ENCODE data around the gene LAPTM4A. TPM values are rescaled to one million over a fixed set of nuclear protein-coding genes. Genes with fewer than 3 reads are reported as not detected.

Gene LAPTM4A
- polyA plus RNA-seq, 2 of the 4 experiments (the other 2 are of a cell fraction): 275 to 509 TPM

DNA sequence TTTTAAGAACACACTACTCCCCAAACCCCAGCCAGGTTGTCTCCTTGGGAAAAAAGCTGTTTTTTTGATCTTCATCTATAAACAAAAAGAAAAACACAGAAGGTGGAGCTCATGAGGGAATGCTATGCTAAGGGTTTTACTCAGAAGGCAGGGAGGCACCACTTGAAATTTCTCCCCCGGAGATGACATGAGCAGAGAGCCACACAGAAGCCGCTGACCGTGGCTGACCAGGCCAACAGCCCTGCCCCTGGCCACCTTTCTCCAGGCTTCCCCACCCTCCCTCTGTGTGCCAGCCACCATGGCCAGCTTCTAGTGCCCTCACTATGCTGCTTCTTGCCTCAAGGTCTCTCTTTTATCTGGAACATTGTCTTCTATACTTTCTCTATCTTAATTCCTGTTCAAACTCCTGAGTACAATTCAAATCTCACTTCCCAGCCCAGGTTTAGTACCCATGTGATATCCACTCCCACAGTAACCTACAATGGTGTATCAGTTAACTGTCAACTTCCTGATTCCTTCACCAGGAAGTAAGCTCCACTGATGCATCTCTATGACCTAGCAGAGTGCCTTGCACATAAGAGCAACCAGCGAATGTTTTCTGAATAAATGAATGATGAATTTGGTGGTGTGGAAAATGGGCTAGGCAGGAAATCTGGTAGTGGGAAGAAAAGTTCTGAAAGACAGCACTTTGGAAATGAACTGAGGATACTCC, 15.3 kb downstream of the LAPTM4A start:
- 98% methylated on average over 4 of the region's 4 CpGs for WGBS (ENCODE audit: missing lambda C conversion rate)
- POLR2A ChIA-PET: no interaction called here
- no peak overlapping the region for H3K4me2 ChIP-seq
- H3K4me3 ChIP-seq: no peak overlapping the region
- peaks cover 7% of the 10 kb centered on the region; the same call in 2 of the 3 replicates for H3K4me1 ChIP-seq
- ATAC-seq: peak in 1 of 2 experiments; percentile 53; a peak in 1 of 6 replicates
- FAIRE-seq: no peak
- no peak for DNase-seq (ENCODE audit: low read depth in 1 of 2, low spot score in 1 of 2)
- H3K9me3 ChIP-seq: no peaks in the 10 kb centered on the region
- no peak for TF ChIP-seq JUN (IDR thresholded peaks at IDR 0.05)
- no peak for TF ChIP-seq KDM5A (IDR thresholded peaks at IDR 0.05)
- TF ChIP-seq, protein P1, sequence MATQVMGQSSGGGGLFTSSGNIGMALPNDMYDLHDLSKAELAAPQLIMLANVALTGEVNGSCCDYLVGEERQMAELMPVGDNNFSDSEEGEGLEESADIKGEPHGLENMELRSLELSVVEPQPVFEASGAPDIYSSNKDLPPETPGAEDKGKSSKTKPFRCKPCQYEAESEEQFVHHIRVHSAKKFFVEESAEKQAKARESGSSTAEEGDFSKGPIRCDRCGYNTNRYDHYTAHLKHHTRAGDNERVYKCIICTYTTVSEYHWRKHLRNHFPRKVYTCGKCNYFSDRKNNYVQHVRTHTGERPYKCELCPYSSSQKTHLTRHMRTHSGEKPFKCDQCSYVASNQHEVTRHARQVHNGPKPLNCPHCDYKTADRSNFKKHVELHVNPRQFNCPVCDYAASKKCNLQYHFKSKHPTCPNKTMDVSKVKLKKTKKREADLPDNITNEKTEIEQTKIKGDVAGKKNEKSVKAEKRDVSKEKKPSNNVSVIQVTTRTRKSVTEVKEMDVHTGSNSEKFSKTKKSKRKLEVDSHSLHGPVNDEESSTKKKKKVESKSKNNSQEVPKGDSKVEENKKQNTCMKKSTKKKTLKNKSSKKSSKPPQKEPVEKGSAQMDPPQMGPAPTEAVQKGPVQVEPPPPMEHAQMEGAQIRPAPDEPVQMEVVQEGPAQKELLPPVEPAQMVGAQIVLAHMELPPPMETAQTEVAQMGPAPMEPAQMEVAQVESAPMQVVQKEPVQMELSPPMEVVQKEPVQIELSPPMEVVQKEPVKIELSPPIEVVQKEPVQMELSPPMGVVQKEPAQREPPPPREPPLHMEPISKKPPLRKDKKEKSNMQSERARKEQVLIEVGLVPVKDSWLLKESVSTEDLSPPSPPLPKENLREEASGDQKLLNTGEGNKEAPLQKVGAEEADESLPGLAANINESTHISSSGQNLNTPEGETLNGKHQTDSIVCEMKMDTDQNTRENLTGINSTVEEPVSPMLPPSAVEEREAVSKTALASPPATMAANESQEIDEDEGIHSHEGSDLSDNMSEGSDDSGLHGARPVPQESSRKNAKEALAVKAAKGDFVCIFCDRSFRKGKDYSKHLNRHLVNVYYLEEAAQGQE (IDR thresholded peaks at IDR 0.05): no peak
- TF ChIP-seq CBX8 (IDR thresholded peaks at IDR 0.05): no peak
- no peak for TF ChIP-seq ZFP36 (IDR thresholded peaks at IDR 0.05; ENCODE audit: borderline replicate concordance, partially characterized antibody)
- no peak for TF ChIP-seq EHMT2 (IDR thresholded peaks at IDR 0.05; ENCODE audit: low read depth)
- TF ChIP-seq CHD2 (IDR thresholded peaks at IDR 0.05; ENCODE audit: low read length, partially characterized antibody): no peak
- no peak for TF ChIP-seq KDM1A (IDR thresholded peaks at IDR 0.05; ENCODE audit: low read depth)
- TF ChIP-seq SMC3 (IDR thresholded peaks at IDR 0.05): no peak
- TF ChIP-seq, protein P2, sequence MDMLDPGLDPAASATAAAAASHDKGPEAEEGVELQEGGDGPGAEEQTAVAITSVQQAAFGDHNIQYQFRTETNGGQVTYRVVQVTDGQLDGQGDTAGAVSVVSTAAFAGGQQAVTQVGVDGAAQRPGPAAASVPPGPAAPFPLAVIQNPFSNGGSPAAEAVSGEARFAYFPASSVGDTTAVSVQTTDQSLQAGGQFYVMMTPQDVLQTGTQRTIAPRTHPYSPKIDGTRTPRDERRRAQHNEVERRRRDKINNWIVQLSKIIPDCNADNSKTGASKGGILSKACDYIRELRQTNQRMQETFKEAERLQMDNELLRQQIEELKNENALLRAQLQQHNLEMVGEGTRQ (IDR thresholded peaks at IDR 0.05): no peak
- no peak for TF ChIP-seq JUNB (IDR thresholded peaks at IDR 0.05)
- no peak for TF ChIP-seq CBX2 (IDR thresholded peaks at IDR 0.05; ENCODE audit: borderline replicate concordance, low read depth)
- TF ChIP-seq CHD4 (IDR thresholded peaks at IDR 0.05; ENCODE audit: borderline replicate concordance): no peak
- no peak for TF ChIP-seq NPAS2 (CRISPR knock-in tag; IDR thresholded peaks at IDR 0.05; ENCODE audit: borderline replicate concordance)
- CTCF ChIA-PET: interaction anchor here (0.8 to 4.2 kb wide), 6 partner anchors 7 to 63 kb away, joined by 3 to 40 read pairs (median 8); no protein-coding TSS in a partner anchor
- H3K27ac ChIP-seq: no peak overlapping the region

DNA sequence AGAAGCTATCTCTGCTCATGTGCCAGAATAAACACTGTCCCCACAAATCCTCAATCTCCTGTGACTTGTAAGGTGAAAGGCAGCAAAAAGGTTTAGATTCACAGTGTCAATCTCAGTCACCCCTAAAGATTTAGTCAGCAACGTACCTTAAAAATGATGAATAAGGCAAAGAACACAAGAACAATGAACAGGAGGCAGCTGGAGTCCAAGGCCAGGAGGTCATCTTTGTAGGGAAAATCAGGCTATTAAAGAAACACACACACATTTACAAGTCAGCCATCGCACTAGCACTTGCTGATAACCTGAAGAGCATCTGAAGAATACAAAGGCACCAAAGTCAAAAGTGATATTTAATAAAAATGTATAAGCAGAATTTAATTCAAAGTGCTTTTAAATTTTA, 16.6 kb downstream of the LAPTM4A start:
- Histone ChIP-seq H3K27ac (no peak overlapping the region), H3K4me1 (no peaks in the 10 kb centered on the region), H3K4me2 (no peak overlapping the region), H3K4me3 (no peak overlapping the region), H3K9me3 (peaks cover 5% of the 10 kb centered on the region; the same call in 2 of the 3 replicates)
- ATAC-seq: no peak
- ChIA-PET POLR2A (interaction anchor here (1.3 kb wide), 1 partner anchor 16 kb away, joined by 5 read pairs; the partner anchor contains the start of gene LAPTM4A), CTCF (interaction anchor here (0.7 to 4.2 kb wide), 11 partner anchors 9 to 190 kb away, joined by 3 to 40 read pairs (median 4); partner anchors contain the start of gene SDC1)
- no peak for FAIRE-seq
- DNase-seq (ENCODE audit: low read depth in 1 of 2, low spot score in 1 of 2): no peak
- 79% methylated on average over 2 of the region's 2 CpGs for WGBS (ENCODE audit: missing lambda C conversion rate)
- no peak for TF ChIP-seq NFE2L2 (conservative IDR thresholded peaks at IDR 0.05; ENCODE audit: low read length)
- no peak for TF ChIP-seq KDM1A (IDR thresholded peaks at IDR 0.05; ENCODE audit: low read depth)
- no peak for TF ChIP-seq FOXS1 (CRISPR knock-in tag; IDR thresholded peaks at IDR 0.05)
- no peak for TF ChIP-seq EHMT2 (IDR thresholded peaks at IDR 0.05; ENCODE audit: low read depth)
- TF ChIP-seq RFX5 (IDR thresholded peaks at IDR 0.05): no peak
- TF ChIP-seq TFCP2L1 (CRISPR knock-in tag; IDR thresholded peaks at IDR 0.05): no peak
- TF ChIP-seq, protein P2 (IDR thresholded peaks at IDR 0.05): no peak
- TF ChIP-seq CHD4 (IDR thresholded peaks at IDR 0.05; ENCODE audit: borderline replicate concordance): no peak
- TF ChIP-seq MAZ (IDR thresholded peaks at IDR 0.05; ENCODE audit: borderline replicate concordance, low read depth, low read length): no peak
- no peak for TF ChIP-seq EHF (CRISPR knock-in tag; IDR thresholded peaks at IDR 0.05)
- no peak for TF ChIP-seq HEYL (CRISPR knock-in tag; IDR thresholded peaks at IDR 0.05)
- TF ChIP-seq, protein P3, sequence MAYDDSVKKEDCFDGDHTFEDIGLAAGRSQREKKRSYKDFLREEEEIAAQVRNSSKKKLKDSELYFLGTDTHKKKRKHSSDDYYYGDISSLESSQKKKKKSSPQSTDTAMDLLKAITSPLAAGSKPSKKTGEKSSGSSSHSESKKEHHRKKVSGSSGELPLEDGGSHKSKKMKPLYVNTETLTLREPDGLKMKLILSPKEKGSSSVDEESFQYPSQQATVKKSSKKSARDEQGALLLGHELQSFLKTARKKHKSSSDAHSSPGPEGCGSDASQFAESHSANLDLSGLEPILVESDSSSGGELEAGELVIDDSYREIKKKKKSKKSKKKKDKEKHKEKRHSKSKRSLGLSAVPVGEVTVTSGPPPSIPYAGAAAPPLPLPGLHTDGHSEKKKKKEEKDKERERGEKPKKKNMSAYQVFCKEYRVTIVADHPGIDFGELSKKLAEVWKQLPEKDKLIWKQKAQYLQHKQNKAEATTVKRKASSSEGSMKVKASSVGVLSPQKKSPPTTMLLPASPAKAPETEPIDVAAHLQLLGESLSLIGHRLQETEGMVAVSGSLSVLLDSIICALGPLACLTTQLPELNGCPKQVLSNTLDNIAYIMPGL (CRISPR knock-in tag; IDR thresholded peaks at IDR 0.05; ENCODE audit: borderline replicate concordance): no peak
- no peak for TF ChIP-seq JUNB (IDR thresholded peaks at IDR 0.05)
- no peak for TF ChIP-seq KDM5A (IDR thresholded peaks at IDR 0.05)
- no peak for TF ChIP-seq HOXB13 (CRISPR knock-in tag; IDR thresholded peaks at IDR 0.05; ENCODE audit: low read depth)
- TF ChIP-seq CBX2 (IDR thresholded peaks at IDR 0.05; ENCODE audit: borderline replicate concordance, low read depth): no peak
- TF ChIP-seq RARB (CRISPR knock-in tag; IDR thresholded peaks at IDR 0.05): no peak
- TF ChIP-seq RAD21 (conservative IDR thresholded peaks at IDR 0.05 in 1 of 2, IDR thresholded peaks at IDR 0.05 in 1 of 2): no peak
- no peak for TF ChIP-seq FOSL2 (IDR thresholded peaks at IDR 0.05)
- no peak for TF ChIP-seq FOSL2 (CRISPR knock-in tag; IDR thresholded peaks at IDR 0.05)

Data from A549 (cell line).